HAP-1 (cell line): ENCODE measurements around the gene TSEN54.
"Not testable (repeated sequence)": the region's sequence is repeated elsewhere in the genome, so short reads cannot be mapped to it uniquely, and the experiment has no call there.

Experiments used
- DNase-seq, 2 experiments: peaks; one replicate each; pipeline ENCODE4 v3.0.0-alpha.2; 2016 to 2020; ENCODE audit warnings: low spot score in 2 of 2
- H3K27me3 ChIP-seq: fragments of 250-450 bp; sonication (Bioruptor Pico); 2 replicates; pipeline ENCODE4 v1.5.1; 2020; ENCODE audit warnings: low read depth, mild to moderate bottlenecking, moderate library complexity
- H3K36me3 ChIP-seq: fragments of 250-450 bp; sonication (Bioruptor Pico); replicated peaks from 2 replicates; pipeline ENCODE4 v1.5.1; 2020; ENCODE audit warnings: mild to moderate bottlenecking
- H3K4me1 ChIP-seq: fragments of 250-450 bp; sonication (Bioruptor Pico); 2 replicates; pipeline ENCODE4 v1.5.1; 2020; ENCODE audit warnings: mild to moderate bottlenecking
- H3K4me3 ChIP-seq: fragments of 250-450 bp; sonication (Bioruptor Pico); 2 replicates; pipeline ENCODE4 v1.5.1; 2020; ENCODE audit warnings: mild to moderate bottlenecking, moderate library complexity
- H3K9me3 ChIP-seq: fragments of 250-450 bp; sonication (Bioruptor Pico); 2 replicates; pipeline ENCODE4 v1.5.1; 2020; ENCODE audit warnings: mild to moderate bottlenecking, moderate library complexity
- in situ Hi-C: fragments of 300-500 bp; cut with MboI; formaldehyde crosslinking; loops from 3 replicates; pipeline ENCODE4 v1.14.3; 2020; ENCODE audit warnings: low sequenced_read_pairs, inconsistent platforms, mixed read lengths

The TSEN54 gene

GRCh38 chr17:75516255-75516618 is at the start of gene TSEN54:
Gene TSEN54, plus strand, starts transcription at chr17:75516528. Its CDS starts 33 bp downstream, at chr17:75516561.
- H3K4me1 ChIP-seq, result peaks cover 18% of the 10 kb centered on the region
- no peaks in the 10 kb centered on the region for H3K27me3 ChIP-seq
- no peaks in the 10 kb centered on the region for H3K9me3 ChIP-seq
- peak within 1 kb of the TSS; percentile 70 for H3K4me3 ChIP-seq
- DNase-seq, result peak; percentile 80 to 97
- peaks cover 21% of the 10 kb centered on the region for H3K36me3 ChIP-seq
- in situ Hi-C loops, result no loop called here

- DNase-seq, result no peak
- in situ Hi-C loops, result no loop called here
These were observed 48.0 kb upstream of the TSEN54 start for GRCh38 chr17:75468291-75468754.

GRCh38 chr17:75468779-75469373 is 47.5 kb upstream of the TSEN54 start:
- in situ Hi-C loops, result no loop called here
- no peaks in the 10 kb centered on the region for H3K4me1 ChIP-seq
- peaks cover 10% of the 10 kb centered on the region for H3K36me3 ChIP-seq

More at GRCh38 chr17:75468291-75468754, 48.0 kb upstream of the TSEN54 start:
- H3K4me1 ChIP-seq, result no peaks in the 10 kb centered on the region
- no peak overlapping the region for H3K4me3 ChIP-seq
- H3K9me3 ChIP-seq, result no peaks in the 10 kb centered on the region
- H3K27me3 ChIP-seq, result no peaks in the 10 kb centered on the region
- peaks cover 9% of the 10 kb centered on the region; the same call in 1 of the 2 replicates for H3K36me3 ChIP-seq

GRCh38 chr17:75471207-75471606 is 45.1 kb upstream of the TSEN54 start:
- in situ Hi-C loops, result no loop called here
- H3K4me1 ChIP-seq, result no peaks in the 10 kb centered on the region
- no peaks in the 10 kb centered on the region for H3K9me3 ChIP-seq
- DNase-seq, result no peak
- H3K4me3 ChIP-seq, result no peak overlapping the region
- no peaks in the 10 kb centered on the region for H3K27me3 ChIP-seq
- H3K36me3 ChIP-seq, result peaks cover 14% of the 10 kb centered on the region

More at GRCh38 chr17:75468779-75469373, 47.5 kb upstream of the TSEN54 start:
- no peak for DNase-seq
- no peaks in the 10 kb centered on the region for H3K9me3 ChIP-seq
- no peak overlapping the region for H3K4me3 ChIP-seq
- no peaks in the 10 kb centered on the region for H3K27me3 ChIP-seq

- Histone ChIP-seq H3K4me3 (no peak overlapping the region), H3K27me3 (no peaks in the 10 kb centered on the region), H3K36me3 (peaks cover 14% of the 10 kb centered on the region), H3K4me1 (no peaks in the 10 kb centered on the region), H3K9me3 (no peaks in the 10 kb centered on the region)
- DNase-seq, result no peak
- in situ Hi-C loops, result no loop called here
These were observed 44.2 kb upstream of the TSEN54 start for GRCh38 chr17:75472119-75472518.

GRCh38 chr17:75473246-75473645 is 43.1 kb upstream of the TSEN54 start:
- H3K36me3 ChIP-seq, result peaks cover 14% of the 10 kb centered on the region
- no peaks in the 10 kb centered on the region for H3K4me1 ChIP-seq
- no peaks in the 10 kb centered on the region for H3K9me3 ChIP-seq
- in situ Hi-C loops, result no loop called here
- no peaks in the 10 kb centered on the region for H3K27me3 ChIP-seq
- no peak overlapping the region for H3K4me3 ChIP-seq
- no peak for DNase-seq

GRCh38 chr17:75474736-75475135 is 41.6 kb upstream of the TSEN54 start:
- Histone ChIP-seq H3K36me3 (peaks cover 14% of the 10 kb centered on the region), H3K4me1 (no peaks in the 10 kb centered on the region), H3K4me3 (no peak overlapping the region), H3K27me3 (no peaks in the 10 kb centered on the region), H3K9me3 (no peaks in the 10 kb centered on the region)
- DNase-seq, result no peak
- in situ Hi-C loops, result no loop called here

GRCh38 chr17:75475144-75475835 is 41.0 kb upstream of the TSEN54 start:
- Histone ChIP-seq H3K4me3 (no peak overlapping the region), H3K27me3 (no peaks in the 10 kb centered on the region), H3K4me1 (no peaks in the 10 kb centered on the region), H3K9me3 (no peaks in the 10 kb centered on the region), H3K36me3 (peaks cover 14% of the 10 kb centered on the region)
- no peak for DNase-seq
- in situ Hi-C loops, result no loop called here

- Histone ChIP-seq H3K9me3 (no peaks in the 10 kb centered on the region), H3K4me3 (no peak overlapping the region), H3K27me3 (no peaks in the 10 kb centered on the region), H3K36me3 (peaks cover 14% of the 10 kb centered on the region), H3K4me1 (no peaks in the 10 kb centered on the region)
- in situ Hi-C loops, result no loop called here
- no peak for DNase-seq
These were observed 40.5 kb upstream of the TSEN54 start for GRCh38 chr17:75475851-75476250.

- Histone ChIP-seq H3K4me1 (no peaks in the 10 kb centered on the region), H3K36me3 (peaks cover 14% of the 10 kb centered on the region), H3K27me3 (no peaks in the 10 kb centered on the region), H3K4me3 (no peak overlapping the region), H3K9me3 (no peaks in the 10 kb centered on the region)
- in situ Hi-C loops, result no loop called here
- no peak for DNase-seq
These were observed 40.1 kb upstream of the TSEN54 start for GRCh38 chr17:75476271-75476671.

GRCh38 chr17:75476752-75477489 is 39.4 kb upstream of the TSEN54 start:
- H3K27me3 ChIP-seq, result no peaks in the 10 kb centered on the region
- no peak for DNase-seq
- in situ Hi-C loops, result no loop called here

GRCh38 chr17:75477490-75477862 is 38.9 kb upstream of the TSEN54 start:
- H3K4me1 ChIP-seq, H3K9me3 ChIP-seq, H3K4me3 ChIP-seq, in situ Hi-C loops, H3K27me3 ChIP-seq, DNase-seq: not testable (repeated sequence)
- H3K36me3 ChIP-seq, result peaks cover 13% of the 10 kb centered on the region

More at GRCh38 chr17:75476752-75477489, 39.4 kb upstream of the TSEN54 start:
- Histone ChIP-seq H3K4me3 (no peak overlapping the region), H3K9me3 (no peaks in the 10 kb centered on the region), H3K4me1 (no peaks in the 10 kb centered on the region), H3K36me3 (peaks cover 14% of the 10 kb centered on the region)

GRCh38 chr17:75478508-75478907 is 37.8 kb upstream of the TSEN54 start:
- DNase-seq, result no peak
- Histone ChIP-seq H3K9me3 (no peaks in the 10 kb centered on the region), H3K27me3 (no peaks in the 10 kb centered on the region), H3K4me3 (no peak overlapping the region), H3K4me1 (no peaks in the 10 kb centered on the region), H3K36me3 (peaks cover 4% of the 10 kb centered on the region; the same call in 1 of the 2 replicates)
- in situ Hi-C loops, result no loop called here

GRCh38 chr17:75480281-75480680 is 36.0 kb upstream of the TSEN54 start:
- no peaks in the 10 kb centered on the region for H3K4me1 ChIP-seq
- in situ Hi-C loops, result no loop called here
- no peaks in the 10 kb centered on the region for H3K27me3 ChIP-seq
- H3K4me3 ChIP-seq, result no peak overlapping the region
- no peak for DNase-seq
- H3K36me3 ChIP-seq, result no peaks in the 10 kb centered on the region
- no peaks in the 10 kb centered on the region for H3K9me3 ChIP-seq
